Panc1 (cell line): Measurements from ENCODE around the gene OFD1. TPM values are rescaled to one million over a fixed set of nuclear protein-coding genes. Genes with fewer than 3 reads are reported as not detected.

ENCODE experiments used
- ATAC-seq: fragments of 200-7000 bp; cut with Tn5 transposase; 2 replicates; pipeline ENCODE4 v1.9.1; 2020; ENCODE audit warnings: mild to moderate bottlenecking, moderate library complexity
- BruUV-seq: library from RNA; stranded (reverse); fragments of 400-500 nt; replicated peaks from 2 replicates; lab custom pipeline; 2021; lab: Mats Ljungman, UMichigan
- CTCF ChIA-PET: fragments of 300-600 bp; sonication (Branson Sonifier 250); formaldehyde crosslinking; loops from one replicate; lab custom pipeline; 2022; ENCODE audit warnings: antibody characterized with exemption; lab: Charles Lee
- POLR2A ChIA-PET: fragments of 300-600 bp; sonication (Branson Sonifier 250); formaldehyde crosslinking; loops from one replicate; lab custom pipeline; 2022; ENCODE audit warnings: antibody characterized with exemption; lab: Charles Lee
- DNase-seq: peaks from one replicate; pipeline ENCODE4 v3.0.0-alpha.2; 2010; ENCODE audit warnings: low read depth, low spot score
- H3K27ac ChIP-seq: 2 replicates; pipeline ENCODE4 v1.5.1; 2011; ENCODE audit warnings: mild to moderate bottlenecking, low read length, inconsistent platforms
- H3K27me3 ChIP-seq: fragments of 200-500 bp; sonication (Bioruptor generic); 2 replicates; pipeline ENCODE4 v1.6.0; 2014; ENCODE audit warnings: low read length, inconsistent platforms; ENCODE audit not compliant: control insufficient read depth, insufficient read depth
- H3K36me3 ChIP-seq: fragments of 200-500 bp; sonication (Bioruptor generic); 2 replicates; pipeline ENCODE4 v1.5.1; 2014; ENCODE audit warnings: inconsistent platforms, mild to moderate bottlenecking, low read length, moderate library complexity; ENCODE audit not compliant: control insufficient read depth, insufficient read depth
- H3K4me1 ChIP-seq: 2 replicates; pipeline ENCODE4 v1.5.1; 2011; ENCODE audit warnings: inconsistent platforms, mild to moderate bottlenecking, low read length, moderate library complexity; ENCODE audit not compliant: control insufficient read depth, insufficient read depth
- H3K4me3 ChIP-seq, 2 experiments: 2 replicates each; pipeline ENCODE4 v1.5.1; 2011 to 2012; ENCODE audit warnings: low read depth in 2 of 2, low read length in 2 of 2, mild to moderate bottlenecking in 2 of 2, inconsistent platforms in 1 of 2, moderate library complexity in 1 of 2
- H3K9me3 ChIP-seq: fragments of 200-500 bp; sonication (Bioruptor generic); 2 replicates; pipeline ENCODE4 v1.5.1; 2014; ENCODE audit warnings: low read depth, mild to moderate bottlenecking, inconsistent platforms, low read length, moderate library complexity; ENCODE audit not compliant: control insufficient read depth, insufficient read depth
- CTCF ChIP-seq: fragments of 450-650 bp; IDR thresholded peaks from 2 replicates; pipeline ENCODE4 v1.5.1; 2017; ENCODE audit warnings: mild to moderate bottlenecking
- POLR2AphosphoS5 ChIP-seq: IDR thresholded peaks from 2 replicates; pipeline ENCODE4 v1.6.1; 2012; ENCODE audit warnings: mild to moderate bottlenecking, low read depth, low read length, moderate library complexity
- REST ChIP-seq, 2 experiments: IDR thresholded peaks; 2 replicates each; pipeline ENCODE4 v1.6.1; 2011 to 2012; ENCODE audit warnings: low read depth in 2 of 2, control low read depth in 1 of 2, low read length in 1 of 2, mild to moderate bottlenecking in 1 of 2, moderate library complexity in 1 of 2; ENCODE audit not compliant: insufficient read depth in 1 of 2
- SIN3A ChIP-seq: IDR thresholded peaks from 2 replicates; pipeline ENCODE4 v1.6.1; 2012; ENCODE audit warnings: low read depth, mild to moderate bottlenecking, low read length, moderate library complexity, borderline replicate concordance; ENCODE audit not compliant: insufficient read depth
- TCF7L2 ChIP-seq: IDR thresholded peaks from 2 replicates; pipeline ENCODE4 v1.6.1; 2011; ENCODE audit warnings: mild to moderate bottlenecking, low read depth, low read length, inconsistent platforms
- in situ Hi-C: cut with HindIII; loops from 2 replicates; pipeline ENCODE4 v1.10.0; 2016; ENCODE audit warnings: low sequenced_read_pairs, low pct_unique_long_range_greater_than_20kb
- intact Hi-C: fragments of 100-400 bp; cut with micrococcal nuclease; formaldehyde crosslinking; loops from one replicate; pipeline ENCODE4 v1.10.0; 2022; ENCODE audit not compliant: unreplicated experiment
- total RNA-seq: library from RNA; stranded (reverse); gene quantifications from one replicate; pipeline ENCODE4 v1.2.1, GENCODE V29; 2021; ENCODE audit not compliant: unreplicated experiment

The OFD1 gene
- total RNA-seq, 1 experiment from 2014 or later: 22.8 TPM

DNA sequence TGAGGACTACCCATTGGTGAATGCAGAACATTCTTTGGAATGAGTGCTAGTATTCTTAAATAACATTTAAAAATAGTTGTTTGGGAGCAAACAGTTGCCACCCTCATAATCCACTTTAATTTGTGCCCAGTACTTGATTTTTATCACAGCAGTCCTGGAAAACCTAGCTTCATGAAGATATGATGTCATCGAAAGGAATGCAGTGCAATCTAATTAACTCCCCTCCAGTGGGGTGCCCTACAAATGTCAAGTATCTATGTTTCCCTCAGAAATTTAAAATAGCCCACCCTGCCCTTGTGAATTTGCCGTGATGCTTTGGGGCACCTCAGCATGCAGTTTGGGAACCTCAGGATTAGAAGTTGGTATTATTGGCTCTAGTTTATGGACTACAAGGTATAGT is 40.2 kb upstream of the OFD1 start:
- Histone ChIP-seq H3K4me3 (no peak overlapping the region), H3K9me3 (no peaks in the 10 kb centered on the region), H3K27ac (no peak overlapping the region), H3K36me3 (no peaks in the 10 kb centered on the region), H3K27me3 (no peaks in the 10 kb centered on the region), H3K4me1 (peaks cover 3% of the 10 kb centered on the region)
- in situ Hi-C loops (no loop called here), intact Hi-C loops (no loop called here)
- TF ChIP-seq POLR2AphosphoS5: no peak
- TF ChIP-seq SIN3A: no peak
- TF ChIP-seq REST (IDR thresholded peaks at IDR 0.05; ENCODE audit: insufficient read depth in 1 of 2, low read depth in 2 of 2, low read length in 1 of 2): no peak
- TF ChIP-seq TCF7L2: no peak
- TF ChIP-seq CTCF: no peak
- DNase-seq: no peak
- ATAC-seq: no peak
- CTCF ChIA-PET: no interaction called here
- no TSS peak for BruUV-seq
- POLR2A ChIA-PET: no interaction called here

DNA sequence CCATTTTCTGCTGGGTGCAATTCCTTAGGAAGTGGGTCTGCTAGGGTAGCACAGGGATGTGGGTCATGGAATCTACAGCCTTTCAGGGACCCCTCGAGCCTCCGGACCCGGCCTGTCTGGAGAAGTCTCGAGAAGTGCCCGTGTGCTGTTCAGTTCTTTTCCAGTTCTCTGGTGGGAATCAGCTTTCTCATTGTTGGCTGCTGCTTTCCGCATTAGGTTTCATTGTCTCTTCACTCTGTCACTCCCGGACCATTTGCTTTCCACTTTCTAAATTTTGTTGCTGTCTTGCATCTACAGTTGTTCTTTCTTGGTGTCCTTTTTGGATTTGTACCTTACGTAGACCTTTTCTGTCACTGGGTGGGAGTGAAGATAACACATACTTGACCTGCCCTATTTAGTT is 39.6 kb upstream of the OFD1 start:
- intact Hi-C loops: no loop called here
- Histone ChIP-seq H3K36me3 (no peaks in the 10 kb centered on the region), H3K27ac (no peak overlapping the region), H3K27me3 (no peaks in the 10 kb centered on the region), H3K4me1 (peaks cover 3% of the 10 kb centered on the region), H3K9me3 (no peaks in the 10 kb centered on the region), H3K4me3 (no peak overlapping the region)
- ATAC-seq (no peak), DNase-seq (no peak)
- POLR2A ChIA-PET: no interaction called here
- BruUV-seq: no TSS peak
- TF ChIP-seq TCF7L2 (no peak), SIN3A (no peak), REST (IDR thresholded peaks at IDR 0.05; ENCODE audit: insufficient read depth in 1 of 2, low read depth in 2 of 2, low read length in 1 of 2) (no peak), CTCF (no peak), POLR2AphosphoS5 (no peak)
- CTCF ChIA-PET: no interaction called here
- in situ Hi-C loops: no loop called here
